Astrocyte (in vitro differentiated cells and primary cell): Measurements from ENCODE around the gene GLRA1.

Source experiments
- EZH2 ChIP-seq: IDR thresholded peaks from 2 replicates; pipeline ENCODE4 v1.6.1; 2012; ENCODE audit warnings: mild to moderate bottlenecking, low read length, inconsistent platforms; ENCODE audit not compliant: insufficient read depth
- TF ChIP-seq, protein P1 (sequence below): IDR thresholded peaks from 2 replicates; pipeline ENCODE4 v1.5.1; 2011; ENCODE audit warnings: low read depth, mild to moderate bottlenecking, inconsistent platforms, low read length, moderate library complexity; ENCODE audit not compliant: insufficient read depth

DNA sequence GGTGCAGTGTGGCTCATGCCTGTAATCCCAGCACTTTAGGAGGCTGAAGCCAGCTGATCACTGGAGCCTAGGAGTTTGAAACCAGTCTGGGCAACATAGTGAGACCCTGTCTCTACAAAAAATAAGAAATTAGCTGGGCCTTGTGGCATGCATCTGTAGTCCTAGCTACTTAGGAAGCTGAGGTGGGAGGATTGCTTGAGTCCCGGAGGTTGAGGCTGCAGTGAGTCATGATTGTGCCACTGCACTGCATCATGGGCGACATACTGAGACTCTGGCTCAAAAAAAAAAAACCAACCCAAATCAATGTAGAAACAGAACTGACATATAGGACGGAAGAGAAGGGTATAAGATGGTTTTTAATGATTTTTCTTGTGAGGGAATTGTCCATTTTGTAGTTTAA, 125.2 kb downstream of the GLRA1 start:
- TF ChIP-seq, protein P1, sequence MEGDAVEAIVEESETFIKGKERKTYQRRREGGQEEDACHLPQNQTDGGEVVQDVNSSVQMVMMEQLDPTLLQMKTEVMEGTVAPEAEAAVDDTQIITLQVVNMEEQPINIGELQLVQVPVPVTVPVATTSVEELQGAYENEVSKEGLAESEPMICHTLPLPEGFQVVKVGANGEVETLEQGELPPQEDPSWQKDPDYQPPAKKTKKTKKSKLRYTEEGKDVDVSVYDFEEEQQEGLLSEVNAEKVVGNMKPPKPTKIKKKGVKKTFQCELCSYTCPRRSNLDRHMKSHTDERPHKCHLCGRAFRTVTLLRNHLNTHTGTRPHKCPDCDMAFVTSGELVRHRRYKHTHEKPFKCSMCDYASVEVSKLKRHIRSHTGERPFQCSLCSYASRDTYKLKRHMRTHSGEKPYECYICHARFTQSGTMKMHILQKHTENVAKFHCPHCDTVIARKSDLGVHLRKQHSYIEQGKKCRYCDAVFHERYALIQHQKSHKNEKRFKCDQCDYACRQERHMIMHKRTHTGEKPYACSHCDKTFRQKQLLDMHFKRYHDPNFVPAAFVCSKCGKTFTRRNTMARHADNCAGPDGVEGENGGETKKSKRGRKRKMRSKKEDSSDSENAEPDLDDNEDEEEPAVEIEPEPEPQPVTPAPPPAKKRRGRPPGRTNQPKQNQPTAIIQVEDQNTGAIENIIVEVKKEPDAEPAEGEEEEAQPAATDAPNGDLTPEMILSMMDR: no peak
- no peak for TF ChIP-seq EZH2
